Neural cell (in vitro differentiated cells): ENCODE data around the gene SERPINE1.

ENCODE experiments used
- CTCF ChIP-seq: fragments of 450-650 bp; IDR thresholded peaks from 2 replicates; pipeline ENCODE4 v1.5.1; 2014; ENCODE audit warnings: antibody characterized with exemption, mild to moderate bottlenecking, moderate library complexity; ENCODE audit not compliant: poor library complexity, severe bottlenecking
- MXI1 ChIP-seq: fragments of 450-650 bp; conservative IDR thresholded peaks from 2 replicates; pipeline ENCODE4 v1.6.1; 2014; ENCODE audit warnings: antibody characterized with exemption, mild to moderate bottlenecking; ENCODE audit not compliant: poor library complexity, severe bottlenecking

- TF ChIP-seq CTCF (no peak), MXI1 (no peak)
Measured at GRCh38 chr7:101123703-101124068, 3.2 kb upstream of the SERPINE1 start.
